ENCODE measurements around the gene MSMB. TPM values are rescaled to one million over a fixed set of nuclear protein-coding genes. Genes with fewer than 3 reads are reported as not detected.
"Not testable (repeated sequence)": the region's sequence is repeated elsewhere in the genome, so short reads cannot be mapped to it uniquely, and the experiment has no call there.

MSMB gene
- total RNA-seq, 4 donors from 2014 or later = not detected

DNA sequence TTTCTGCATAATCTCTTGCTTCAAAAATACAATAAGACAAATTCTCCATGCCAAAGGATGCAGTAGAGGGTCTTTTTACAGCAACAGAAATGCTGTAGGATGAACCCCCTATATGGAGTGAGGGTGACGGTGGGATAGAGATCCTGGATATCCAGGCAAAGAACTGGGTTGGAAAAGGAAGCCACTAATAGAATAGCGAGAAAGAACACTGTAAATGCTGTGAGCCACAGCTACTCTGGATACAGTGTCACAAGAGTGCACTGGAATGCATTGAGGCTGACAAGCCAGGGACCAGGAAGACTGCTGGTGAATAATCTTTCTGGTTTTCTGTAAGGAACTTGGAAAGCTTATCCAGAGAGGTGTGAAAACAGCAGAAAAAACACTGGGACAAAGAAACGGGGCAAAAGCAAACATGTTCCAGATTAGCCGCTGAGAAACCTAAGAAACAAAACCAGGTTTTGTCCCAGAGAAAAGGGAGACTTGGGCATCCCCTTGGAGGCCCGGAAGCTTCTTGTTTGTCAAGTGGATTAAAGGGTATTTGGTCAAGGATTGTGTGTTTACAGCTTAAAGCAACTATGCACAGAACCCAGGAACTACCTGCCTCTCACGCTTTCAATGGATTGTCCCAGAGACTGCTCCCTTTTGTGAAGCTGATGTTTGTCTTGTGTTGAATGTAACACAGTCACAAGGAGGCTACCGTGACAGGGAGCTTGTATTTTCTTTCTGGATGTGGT lies 6.2 kb upstream of the MSMB start:
- Histone ChIP-seq H3K27me3 (no peaks in the 10 kb centered on the region), H3K4me1 (no peaks in the 10 kb centered on the region), H3K36me3 (no peaks in the 10 kb centered on the region), H3K27ac (no peak overlapping the region), H3K9me3 (no peaks in the 10 kb centered on the region), H3K4me3 (no peak overlapping the region)
- WGBS, 2 donors = 52 to 55% methylated on average over 7 of the region's 7 CpGs
- no peak for DNase-seq (ENCODE audit: low spot score in 2 of 2)
- TF ChIP-seq, protein P1, sequence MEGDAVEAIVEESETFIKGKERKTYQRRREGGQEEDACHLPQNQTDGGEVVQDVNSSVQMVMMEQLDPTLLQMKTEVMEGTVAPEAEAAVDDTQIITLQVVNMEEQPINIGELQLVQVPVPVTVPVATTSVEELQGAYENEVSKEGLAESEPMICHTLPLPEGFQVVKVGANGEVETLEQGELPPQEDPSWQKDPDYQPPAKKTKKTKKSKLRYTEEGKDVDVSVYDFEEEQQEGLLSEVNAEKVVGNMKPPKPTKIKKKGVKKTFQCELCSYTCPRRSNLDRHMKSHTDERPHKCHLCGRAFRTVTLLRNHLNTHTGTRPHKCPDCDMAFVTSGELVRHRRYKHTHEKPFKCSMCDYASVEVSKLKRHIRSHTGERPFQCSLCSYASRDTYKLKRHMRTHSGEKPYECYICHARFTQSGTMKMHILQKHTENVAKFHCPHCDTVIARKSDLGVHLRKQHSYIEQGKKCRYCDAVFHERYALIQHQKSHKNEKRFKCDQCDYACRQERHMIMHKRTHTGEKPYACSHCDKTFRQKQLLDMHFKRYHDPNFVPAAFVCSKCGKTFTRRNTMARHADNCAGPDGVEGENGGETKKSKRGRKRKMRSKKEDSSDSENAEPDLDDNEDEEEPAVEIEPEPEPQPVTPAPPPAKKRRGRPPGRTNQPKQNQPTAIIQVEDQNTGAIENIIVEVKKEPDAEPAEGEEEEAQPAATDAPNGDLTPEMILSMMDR (IDR thresholded peaks at IDR 0.05) = no peak
- TF ChIP-seq POLR2A (IDR thresholded peaks at IDR 0.05) = no peak
- no peak for TF ChIP-seq EP300 (IDR thresholded peaks at IDR 0.05)

DNA sequence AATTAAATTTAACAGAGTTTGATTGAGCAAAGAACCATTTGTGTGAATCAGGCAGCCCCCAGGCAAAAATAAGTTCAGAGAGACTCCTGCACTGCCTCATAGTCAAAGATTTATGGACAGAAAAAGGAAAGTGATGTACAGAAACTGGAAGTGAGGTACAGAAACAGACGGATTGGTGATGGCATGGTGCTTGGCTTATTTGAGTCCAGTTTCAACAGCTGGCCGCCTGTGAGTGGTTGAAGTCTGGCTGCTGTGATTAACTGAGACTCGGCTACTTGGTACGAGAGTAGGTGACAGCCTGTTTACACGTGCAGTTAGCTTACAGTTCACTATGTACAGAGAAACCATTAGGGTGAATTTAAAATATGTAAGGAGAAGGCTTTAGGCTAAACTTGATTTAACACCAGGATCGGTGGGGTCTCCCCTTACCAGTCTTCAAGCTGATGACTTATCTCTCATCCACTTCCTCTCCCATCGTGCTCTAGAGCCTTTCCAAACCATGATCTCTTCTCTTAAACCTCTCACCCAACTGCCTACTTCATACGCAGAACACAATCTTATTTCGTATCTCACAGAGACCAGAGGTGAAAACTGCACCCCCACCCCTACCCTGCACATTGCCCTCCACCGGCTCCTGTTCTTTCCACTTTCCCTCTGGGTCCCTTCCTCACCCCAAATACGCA lies 5.0 kb upstream of the MSMB start:
- TF ChIP-seq POLR2A (IDR thresholded peaks at IDR 0.05) (no peak), EP300 (IDR thresholded peaks at IDR 0.05) (no peak)
- H3K27me3 ChIP-seq = no peaks in the 10 kb centered on the region
- no peak overlapping the region for H3K4me3 ChIP-seq
- no peak for DNase-seq (ENCODE audit: low spot score in 2 of 2)
- H3K9me3 ChIP-seq = no peaks in the 10 kb centered on the region
- 70% methylated on average over 11 of the region's 11 CpGs for WGBS, 2 donors
- H3K36me3 ChIP-seq = no peaks in the 10 kb centered on the region
- H3K27ac ChIP-seq = no peak overlapping the region
- no peaks in the 10 kb centered on the region for H3K4me1 ChIP-seq

DNA sequence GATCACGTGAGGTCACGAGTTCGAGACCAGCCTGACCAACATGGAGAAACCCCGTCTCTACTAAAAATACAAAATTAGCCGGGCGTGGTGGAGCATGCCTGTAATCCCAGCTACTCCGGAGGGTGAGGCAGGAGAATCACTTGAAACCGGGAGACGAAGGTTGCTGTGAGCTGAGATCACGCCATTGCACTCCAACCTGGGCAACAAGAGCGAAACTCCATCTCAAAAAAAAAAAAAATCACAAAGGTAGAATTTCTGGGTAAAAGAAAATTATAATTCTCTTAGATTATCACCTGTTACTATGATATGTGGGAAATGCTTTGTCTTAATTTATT lies 3.4 kb upstream of the MSMB start:
- not testable (repeated sequence) for DNase-seq (ENCODE audit: low spot score in 2 of 2); H3K27ac ChIP-seq; H3K27me3 ChIP-seq; H3K4me1 ChIP-seq; H3K36me3 ChIP-seq; H3K4me3 ChIP-seq; H3K9me3 ChIP-seq
- 92 to 95% methylated on average over 11 of the region's 11 CpGs for WGBS, 2 donors

DNA sequence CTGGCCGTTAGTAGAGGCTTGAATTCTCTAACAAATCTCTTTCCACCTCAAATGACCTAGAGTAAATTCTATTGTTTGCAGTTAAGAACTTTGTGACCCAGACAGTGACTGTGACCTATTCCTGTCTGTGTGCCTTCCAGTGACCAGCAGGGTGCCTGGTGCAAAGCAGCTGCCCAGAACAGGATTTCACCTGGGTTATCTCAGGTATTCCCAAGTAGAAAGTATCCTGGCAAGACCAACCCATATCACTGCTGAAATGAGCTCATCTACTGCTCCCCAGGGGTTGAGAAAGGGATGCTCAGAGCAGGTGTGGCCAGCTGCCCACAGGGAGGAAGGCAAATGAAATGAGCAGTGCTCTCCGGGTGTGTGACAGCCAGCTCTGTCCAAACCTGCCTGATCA lies 2.1 kb upstream of the MSMB start:
- no peaks in the 10 kb centered on the region for H3K36me3 ChIP-seq
- no peaks in the 10 kb centered on the region for H3K4me1 ChIP-seq
- no peak overlapping the region for H3K27ac ChIP-seq
- TF ChIP-seq, protein P1 (IDR thresholded peaks at IDR 0.05) = no peak
- TF ChIP-seq POLR2A (IDR thresholded peaks at IDR 0.05) = no peak
- TF ChIP-seq EP300 (IDR thresholded peaks at IDR 0.05) = no peak
- no peaks in the 10 kb centered on the region for H3K27me3 ChIP-seq
- H3K9me3 ChIP-seq = no peaks in the 10 kb centered on the region
- 36 to 62% methylated on average over 2 of the region's 2 CpGs for WGBS, 2 donors
- DNase-seq (ENCODE audit: low spot score in 2 of 2) = no peak
- no peak overlapping the region for H3K4me3 ChIP-seq

DNA sequence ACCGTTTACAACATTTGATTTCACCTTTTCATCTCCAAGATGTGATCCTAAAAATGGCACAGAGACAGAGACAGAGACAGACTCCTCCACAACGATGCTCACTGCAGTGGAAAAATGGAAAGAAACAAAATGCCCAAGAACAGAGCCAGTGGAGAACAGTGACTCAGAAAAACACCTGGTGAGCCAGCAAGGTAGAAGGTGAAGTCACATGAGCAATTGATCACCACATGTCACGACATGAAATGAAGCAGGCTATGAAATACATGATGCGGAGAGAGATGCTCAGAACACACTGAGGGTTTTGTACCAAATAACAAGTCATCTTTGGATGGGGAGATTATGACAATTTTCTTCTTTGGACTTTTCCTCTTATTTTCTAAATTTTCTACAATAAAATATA lies 3.5 kb downstream of the MSMB start:
- DNase-seq (ENCODE audit: low spot score in 2 of 2) = no peak
- no peaks in the 10 kb centered on the region for H3K36me3 ChIP-seq
- no peak overlapping the region for H3K4me3 ChIP-seq
- TF ChIP-seq, protein P1 (IDR thresholded peaks at IDR 0.05) = no peak
- TF ChIP-seq EP300 (IDR thresholded peaks at IDR 0.05) (no peak), POLR2A (IDR thresholded peaks at IDR 0.05) (no peak)
- H3K27ac ChIP-seq = no peak overlapping the region
- no peaks in the 10 kb centered on the region for H3K27me3 ChIP-seq
- no peaks in the 10 kb centered on the region for H3K4me1 ChIP-seq
- no peaks in the 10 kb centered on the region for H3K9me3 ChIP-seq
- WGBS, 2 donors = 53 to 67% methylated on average over 4 of the region's 4 CpGs

DNA sequence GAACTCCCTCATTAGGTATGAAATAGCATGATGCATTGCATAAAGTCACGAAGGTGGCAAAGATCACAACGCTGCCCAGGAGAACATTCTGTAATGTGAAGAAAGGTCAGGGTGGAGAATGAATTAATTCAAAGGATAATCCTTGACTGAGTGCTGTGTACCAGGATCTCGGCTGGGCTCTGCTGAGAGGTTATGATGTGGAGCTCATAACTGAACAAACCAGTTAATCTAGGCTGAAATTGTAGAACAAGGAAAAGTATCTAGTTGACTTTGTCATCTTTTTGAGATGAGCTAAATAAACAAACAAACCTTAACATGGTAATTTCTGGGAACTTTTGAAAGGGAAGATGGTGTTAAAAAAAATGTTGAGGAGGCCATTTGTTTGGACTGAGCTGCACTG lies 6.1 kb downstream of the MSMB start:
- H3K27ac ChIP-seq = no peak overlapping the region
- no peak for DNase-seq (ENCODE audit: low spot score in 2 of 2)
- no peaks in the 10 kb centered on the region for H3K4me1 ChIP-seq
- peaks cover 0 to 5% of the 10 kb centered on the region in 2 donors for H3K27me3 ChIP-seq
- H3K9me3 ChIP-seq = no peaks in the 10 kb centered on the region
- TF ChIP-seq EP300 (IDR thresholded peaks at IDR 0.05) (no peak), POLR2A (IDR thresholded peaks at IDR 0.05) (no peak)
- TF ChIP-seq, protein P1 (IDR thresholded peaks at IDR 0.05) = no peak
- H3K4me3 ChIP-seq = no peak overlapping the region
- 80 to 87% methylated on average over 3 of the region's 3 CpGs for WGBS, 2 donors
- H3K36me3 ChIP-seq = no peaks in the 10 kb centered on the region
